ENCODE data around the gene NUDT13.

GRCh38 chr10:73117976-73118743 lies 7.9 kb downstream of the NUDT13 start:
- TF ChIP-seq CTCF (IDR thresholded peaks at IDR 0.05; ENCODE audit: insufficient read depth, low read length): no peak
- no peak for TF ChIP-seq POLR2AphosphoS5 (IDR thresholded peaks at IDR 0.05; ENCODE audit: low read depth)
- no peak for TF ChIP-seq GABPA (IDR thresholded peaks at IDR 0.05; ENCODE audit: low read depth)
- no peak for TF ChIP-seq REST (IDR thresholded peaks at IDR 0.05; ENCODE audit: insufficient replicate concordance, low read depth)
- no peak for TF ChIP-seq SPI1 (IDR thresholded peaks at IDR 0.05; ENCODE audit: borderline replicate concordance, low read depth)

All from HL-60 (cell line).